ENCODE results near the gene AAR2. TPM values are rescaled to one million over a fixed set of nuclear protein-coding genes. Genes with fewer than 3 reads are reported as not detected.
A peak's percentile ranks its signal among the peaks of the same experiment; 100 is the strongest.

Gene AAR2
- polyA plus RNA-seq, 1 of the 3 experiments (the other 2 are of a cell fraction): 17.4 TPM

GRCh38 chr20:36275011-36275410 is 38.7 kb downstream of the AAR2 start:
- no peak overlapping the region for H3K9ac ChIP-seq
- CTCF ChIA-PET: interaction anchor here (1.2 to 11.3 kb wide), 2 partner anchors 36 to 164 kb away, joined by 4 to 94 read pairs; no protein-coding TSS in a partner anchor
- H3K79me2 ChIP-seq (ENCODE audit: insufficient read depth): no peaks in the 10 kb centered on the region
- no peaks in the 10 kb centered on the region for H3K9me2 ChIP-seq
- no peaks in the 10 kb centered on the region for H3K36me3 ChIP-seq (replicated peaks in 1 of 2; ENCODE audit: control insufficient read depth in 1 of 2, insufficient read depth in 2 of 2, low read length in 1 of 2)
- H4K20me1 ChIP-seq (ENCODE audit: insufficient read depth): no peaks in the 10 kb centered on the region
- no peaks in the 10 kb centered on the region for H3K9me3 ChIP-seq
- H3K4me2 ChIP-seq: no peak overlapping the region
- no peak for TF ChIP-seq SMC3 (IDR thresholded peaks at IDR 0.05; ENCODE audit: low read depth, low read length)
- POLR2A ChIA-PET: no interaction called here
- no peak for DNase-seq
- H3F3A ChIP-seq (replicated peaks; ENCODE audit: insufficient read depth): no peaks in the 10 kb centered on the region
- no peak overlapping the region for H3K27ac ChIP-seq (ENCODE audit: low read depth in 2 of 2, low read length in 1 of 2)
- H3K27me3 ChIP-seq (ENCODE audit: insufficient read depth): no peaks in the 10 kb centered on the region; the same call in none of the 2 replicates
- H2AFZ ChIP-seq (ENCODE audit: low read depth): no peak overlapping the region
- no peak overlapping the region for H3K4me3 ChIP-seq (ENCODE audit: low read depth in 2 of 2, low read length in 1 of 2)
- peaks cover 0 to 12% of the 10 kb centered on the region in 2 experiments; a peak in 1 of 4 replicates for H3K4me1 ChIP-seq (ENCODE audit: control insufficient read depth in 1 of 2, insufficient read depth in 2 of 2, low read depth in 1 of 2, low read length in 1 of 2)
- no CpG with 5 or more reads among the region's 5 CpGs for WGBS (ENCODE audit: low lambda C conversion rate)

- CTCF ChIA-PET: interaction anchor here (1.2 to 11.3 kb wide), 3 partner anchors 37 to 163 kb away, joined by 4 to 94 read pairs (median 4); no protein-coding TSS in a partner anchor
- peaks cover 0 to 12% of the 10 kb centered on the region in 2 experiments; a peak in 1 of 4 replicates for H3K4me1 ChIP-seq (ENCODE audit: control insufficient read depth in 1 of 2, insufficient read depth in 2 of 2, low read depth in 1 of 2, low read length in 1 of 2)
Observed at GRCh38 chr20:36275441-36276189, 39.3 kb downstream of the AAR2 start.

GRCh38 chr20:36277546-36277945 is 41.3 kb downstream of the AAR2 start:
- WGBS (ENCODE audit: low lambda C conversion rate): 34% methylated on average over 8 of the region's 9 CpGs
- no peak overlapping the region for H3K4me2 ChIP-seq
- peaks cover 0 to 12% of the 10 kb centered on the region in 2 experiments; a peak in 1 of 4 replicates for H3K4me1 ChIP-seq (ENCODE audit: control insufficient read depth in 1 of 2, insufficient read depth in 2 of 2, low read depth in 1 of 2, low read length in 1 of 2)
- H3K36me3 ChIP-seq (replicated peaks in 1 of 2; ENCODE audit: control insufficient read depth in 1 of 2, insufficient read depth in 2 of 2, low read length in 1 of 2): no peaks in the 10 kb centered on the region
- H3K79me2 ChIP-seq (ENCODE audit: insufficient read depth): no peaks in the 10 kb centered on the region
- no peaks in the 10 kb centered on the region for H3K9me2 ChIP-seq
- no peak overlapping the region for H3K27ac ChIP-seq (ENCODE audit: low read depth in 2 of 2, low read length in 1 of 2)
- H3K27me3 ChIP-seq (ENCODE audit: insufficient read depth): no peaks in the 10 kb centered on the region; the same call in none of the 2 replicates
- H3K4me3 ChIP-seq (ENCODE audit: low read depth in 2 of 2, low read length in 1 of 2): no peak overlapping the region
- no peak for TF ChIP-seq RXRA (IDR thresholded peaks at IDR 0.05; ENCODE audit: borderline replicate concordance, low read depth)
- TF ChIP-seq GATA2 (CRISPR knock-in tag; IDR thresholded peaks at IDR 0.05): no peak
- TF ChIP-seq MEF2A (IDR thresholded peaks at IDR 0.05; ENCODE audit: borderline replicate concordance, low read depth): no peak
- TF ChIP-seq TCF12 (IDR thresholded peaks at IDR 0.05): no peak
- TF ChIP-seq NFIC (IDR thresholded peaks at IDR 0.05; ENCODE audit: borderline replicate concordance): no peak
- TF ChIP-seq EP300 (IDR thresholded peaks at IDR 0.05; ENCODE audit: borderline replicate concordance in 1 of 2, low read depth in 1 of 2, low read length in 1 of 2): no peak
- TF ChIP-seq SIN3A (IDR thresholded peaks at IDR 0.05; ENCODE audit: borderline replicate concordance, low read depth, low read length): no peak
- TF ChIP-seq TEAD4 (IDR thresholded peaks at IDR 0.05; ENCODE audit: borderline replicate concordance, insufficient read depth): no peak
- TF ChIP-seq RCOR1 (IDR thresholded peaks at IDR 0.05; ENCODE audit: low read length): no peak
- TF ChIP-seq MXI1 (IDR thresholded peaks at IDR 0.05; ENCODE audit: low read depth, low read length): no peak
- TF ChIP-seq RFX5 (IDR thresholded peaks at IDR 0.05; ENCODE audit: low read length): no peak
- TF ChIP-seq ELF1 (IDR thresholded peaks at IDR 0.05): no peak
- TF ChIP-seq SMC3 (IDR thresholded peaks at IDR 0.05; ENCODE audit: low read depth, low read length): no peak
- no peak for TF ChIP-seq ZBTB33 (IDR thresholded peaks at IDR 0.05; ENCODE audit: borderline replicate concordance, low read depth)
- TF ChIP-seq FOXM1 (IDR thresholded peaks at IDR 0.05; ENCODE audit: low read depth): no peak
- no peak for TF ChIP-seq USF2 (IDR thresholded peaks at IDR 0.05; ENCODE audit: borderline replicate concordance, low read depth, low read length)
- H4K20me1 ChIP-seq (ENCODE audit: insufficient read depth): no peaks in the 10 kb centered on the region
- no peak for DNase-seq
- POLR2A ChIA-PET: no interaction called here
- no peaks in the 10 kb centered on the region for H3F3A ChIP-seq (replicated peaks; ENCODE audit: insufficient read depth)
- H3K9ac ChIP-seq: no peak overlapping the region
- CTCF ChIA-PET: no interaction called here
- no peaks in the 10 kb centered on the region for H3K9me3 ChIP-seq
- no peak overlapping the region for H2AFZ ChIP-seq (ENCODE audit: low read depth)

More at GRCh38 chr20:36275441-36276189, 39.3 kb downstream of the AAR2 start:
- TF ChIP-seq GATA2 (CRISPR knock-in tag; IDR thresholded peaks at IDR 0.05) (peak; percentile 38; the same call in 1 of the 2 replicates), GABPA (IDR thresholded peaks at IDR 0.05; ENCODE audit: low read depth) (no peak), RAD21 (IDR thresholded peaks at IDR 0.05; ENCODE audit: low read length) (0 out of 2 replicates have a peak, but pooled peaks have one; percentile 18), MXI1 (IDR thresholded peaks at IDR 0.05; ENCODE audit: low read depth, low read length) (peak; percentile 75; the same call in 1 of the 2 replicates)
- Histone ChIP-seq H4K20me1 (ENCODE audit: insufficient read depth) (no peaks in the 10 kb centered on the region), H2AFZ (ENCODE audit: low read depth) (no peak overlapping the region), H3K36me3 (replicated peaks in 1 of 2; ENCODE audit: control insufficient read depth in 1 of 2, insufficient read depth in 2 of 2, low read length in 1 of 2) (no peaks in the 10 kb centered on the region), H3K79me2 (ENCODE audit: insufficient read depth) (no peaks in the 10 kb centered on the region), H3K4me2 (no peak overlapping the region), H3K9ac (no peak overlapping the region), H3K4me3 (ENCODE audit: low read depth in 2 of 2, low read length in 1 of 2) (no peak overlapping the region), H3F3A (replicated peaks; ENCODE audit: insufficient read depth) (no peaks in the 10 kb centered on the region), H3K9me3 (no peaks in the 10 kb centered on the region), H3K9me2 (no peaks in the 10 kb centered on the region), H3K27me3 (ENCODE audit: insufficient read depth) (no peaks in the 10 kb centered on the region; the same call in none of the 2 replicates), H3K27ac (ENCODE audit: low read depth in 2 of 2, low read length in 1 of 2) (peak overlapping the region in 1 of 2 experiments; percentile 41; a peak in 1 of 4 replicates)
- peak; percentile 75 for DNase-seq
- WGBS (ENCODE audit: low lambda C conversion rate): 43% methylated on average over 10 of the region's 12 CpGs
- POLR2A ChIA-PET: interaction anchor here (0.6 kb wide), 1 partner anchor 96 kb away, joined by 3 read pairs; no protein-coding TSS in a partner anchor

Data from SK-N-SH (cell line).